Measurements from ENCODE around the gene PRKAR1B.

Gene PRKAR1B

DNA sequence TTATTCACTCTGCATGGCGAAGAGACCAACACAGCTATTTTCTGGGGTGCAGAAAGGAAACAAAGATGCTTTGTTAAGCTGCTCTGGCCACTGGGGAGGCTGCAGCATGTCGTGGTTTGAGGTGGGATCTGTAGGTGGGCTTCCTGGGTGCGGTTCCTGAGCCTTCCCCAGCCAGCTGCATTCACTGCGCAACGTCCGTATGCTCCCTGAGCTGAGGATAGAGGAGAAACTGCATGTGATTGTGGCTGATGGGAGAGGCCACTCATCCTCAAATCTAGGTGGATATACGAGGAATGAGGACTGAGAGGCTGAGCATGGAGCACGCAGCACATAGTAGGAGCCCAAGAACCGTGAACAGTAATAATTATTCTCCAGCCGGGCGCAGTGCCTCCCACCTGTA, 10.4 kb downstream of the PRKAR1B start:
- DNase-seq = no peak

DNA sequence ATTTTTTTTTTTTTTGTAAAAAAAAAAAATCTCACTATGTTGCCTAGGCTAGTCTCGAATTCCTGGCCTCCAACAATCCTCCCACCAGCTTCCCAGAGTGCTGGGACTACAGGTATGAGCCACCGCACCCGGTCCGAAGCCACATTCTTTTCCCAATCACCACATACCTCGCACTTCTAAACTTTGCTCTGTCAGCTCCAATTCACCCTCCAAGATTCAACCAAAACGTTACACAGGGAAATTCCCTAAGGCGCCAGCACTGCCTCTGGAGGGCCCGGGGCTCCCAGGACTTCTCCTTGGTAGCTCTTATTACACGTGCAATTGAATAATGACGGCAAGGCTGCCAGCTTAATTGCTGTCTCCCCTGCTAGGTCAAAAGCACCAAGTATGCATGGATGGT, 10.9 kb downstream of the PRKAR1B start:
- no peak for DNase-seq

DNA sequence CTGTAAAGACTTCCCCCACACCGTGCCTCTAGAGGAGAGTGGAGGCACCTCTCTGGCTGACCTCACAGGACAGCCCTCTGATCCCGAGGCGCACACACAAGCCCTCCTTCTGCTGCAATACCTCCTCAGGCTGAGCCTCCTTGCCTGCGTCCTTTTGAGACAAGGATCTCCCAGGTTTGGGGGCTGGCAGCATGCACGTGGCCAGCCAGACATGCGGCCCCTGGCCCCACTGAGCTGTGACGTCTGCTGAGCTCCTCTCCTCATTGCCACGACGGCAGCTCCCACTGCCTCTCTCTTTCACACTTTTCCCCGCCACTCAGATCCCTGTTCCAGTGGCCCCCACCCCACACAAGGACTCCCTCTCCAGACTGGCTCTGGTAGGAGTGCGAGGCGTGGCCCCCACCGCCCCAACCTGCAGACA, 12.8 kb downstream of the PRKAR1B start:
- no peak for DNase-seq

DNA sequence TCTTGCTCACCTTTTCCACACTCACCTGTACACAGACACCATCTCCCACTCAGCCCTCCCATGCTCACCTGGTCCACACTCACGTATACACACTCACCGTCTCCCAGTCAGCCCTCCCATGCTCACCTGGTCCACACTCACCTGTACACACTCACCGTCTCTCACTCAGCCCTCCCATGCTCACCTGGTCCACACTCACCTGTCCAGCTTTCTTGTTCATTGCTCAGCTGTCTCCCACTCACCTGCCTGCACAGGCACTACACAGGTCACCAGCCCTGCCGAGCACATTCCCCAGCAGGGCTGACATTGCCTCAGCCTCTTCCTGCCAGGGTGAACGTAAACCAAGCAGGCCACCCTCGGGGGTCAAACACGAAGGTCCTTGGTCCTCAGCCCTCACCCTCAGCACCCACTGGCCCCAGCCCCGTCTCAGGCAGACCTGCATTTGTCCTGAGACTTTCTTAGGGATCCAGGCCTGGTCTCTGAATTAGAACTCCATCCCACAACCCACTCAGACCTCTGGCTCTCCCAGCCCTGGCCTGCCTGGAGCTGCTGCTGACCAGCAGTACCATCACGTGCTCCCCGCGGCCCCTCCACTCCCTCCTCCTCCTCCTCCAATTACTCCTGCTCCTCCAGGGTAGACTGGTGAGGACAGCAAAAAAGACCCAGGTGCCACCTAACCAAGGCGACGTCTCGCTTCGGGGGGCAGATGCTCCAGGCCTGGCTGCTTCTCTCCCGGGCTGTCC, 13.4 kb downstream of the PRKAR1B start:
- no peak for DNase-seq

DNA sequence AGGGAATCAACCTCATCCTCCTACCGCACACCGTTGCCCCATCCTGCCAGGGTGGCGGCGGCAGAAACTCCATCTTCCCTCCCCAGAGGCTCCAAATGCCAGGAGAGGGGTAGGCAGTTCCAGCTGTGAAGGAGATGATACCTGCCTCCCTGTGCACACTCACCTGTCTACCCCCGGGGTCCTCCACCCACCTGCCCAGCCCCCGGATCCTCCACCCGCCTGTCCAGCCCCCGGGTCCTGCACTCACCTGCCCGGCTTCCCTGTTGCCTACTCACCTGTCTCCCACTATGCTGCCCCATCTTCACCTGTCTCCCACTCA, 14.0 kb downstream of the PRKAR1B start:
- no peak for DNase-seq

DNA sequence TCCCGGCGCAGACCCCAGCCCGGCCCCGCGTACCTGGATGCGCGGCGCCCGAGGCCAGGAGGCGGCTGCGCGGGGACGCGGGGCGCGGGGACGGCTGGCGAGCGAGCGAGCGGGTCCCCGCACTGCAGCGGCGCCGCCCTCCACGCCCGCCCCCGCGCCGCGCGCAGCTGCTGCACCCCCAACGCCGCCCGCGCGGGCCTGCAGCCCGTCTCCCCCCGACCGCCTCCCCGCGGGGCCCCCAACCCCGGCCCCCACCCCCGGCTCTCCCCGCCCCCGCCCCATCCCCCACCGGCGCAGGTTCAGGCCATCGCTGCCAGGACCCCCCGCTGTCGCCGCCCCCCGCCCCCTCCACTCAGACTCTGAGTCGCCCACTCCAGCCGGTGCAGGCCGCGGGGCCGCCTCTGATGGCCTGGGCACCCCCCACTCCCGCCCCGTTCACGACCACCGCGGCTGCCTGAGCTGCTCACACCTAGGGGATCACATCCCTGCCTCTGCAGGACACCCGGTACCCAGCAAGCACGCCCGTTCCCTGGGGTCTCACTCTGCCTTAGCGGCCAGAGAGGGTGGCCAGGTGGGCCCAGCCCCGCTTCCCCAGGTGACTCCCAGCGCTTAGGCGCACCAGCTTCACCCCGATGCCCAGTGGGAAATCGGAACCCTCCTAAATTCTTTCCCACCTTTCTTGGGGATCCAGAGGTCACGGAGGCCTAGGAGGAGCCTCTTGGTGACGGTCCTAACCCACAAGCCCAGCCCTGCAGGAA, 14.5 kb downstream of the PRKAR1B start:
- DNase-seq = no peak

DNA sequence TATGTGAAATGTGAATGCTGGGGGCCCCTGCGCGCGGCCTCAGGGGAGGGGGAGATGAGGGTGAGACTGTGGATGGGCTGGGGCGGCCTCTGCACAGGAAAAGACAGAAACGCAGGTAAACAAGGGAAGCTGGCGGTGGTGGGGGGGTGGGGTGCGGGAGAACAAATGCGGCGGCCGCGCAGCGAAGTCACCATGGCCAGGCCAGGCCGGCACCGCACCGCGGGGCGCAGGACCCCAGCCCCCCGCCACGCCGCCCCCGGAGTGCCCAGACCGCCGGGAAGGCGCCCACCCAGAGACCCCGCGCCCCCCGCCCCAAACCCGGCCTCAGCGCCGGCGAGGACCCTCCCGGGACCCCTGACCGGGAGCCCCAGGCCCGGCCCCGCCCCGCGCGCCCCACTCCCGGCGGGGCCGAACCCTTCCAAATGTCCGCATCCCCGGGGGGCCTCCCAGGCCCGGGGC, 15.1 kb downstream of the PRKAR1B start:
- no peak for DNase-seq

DNA sequence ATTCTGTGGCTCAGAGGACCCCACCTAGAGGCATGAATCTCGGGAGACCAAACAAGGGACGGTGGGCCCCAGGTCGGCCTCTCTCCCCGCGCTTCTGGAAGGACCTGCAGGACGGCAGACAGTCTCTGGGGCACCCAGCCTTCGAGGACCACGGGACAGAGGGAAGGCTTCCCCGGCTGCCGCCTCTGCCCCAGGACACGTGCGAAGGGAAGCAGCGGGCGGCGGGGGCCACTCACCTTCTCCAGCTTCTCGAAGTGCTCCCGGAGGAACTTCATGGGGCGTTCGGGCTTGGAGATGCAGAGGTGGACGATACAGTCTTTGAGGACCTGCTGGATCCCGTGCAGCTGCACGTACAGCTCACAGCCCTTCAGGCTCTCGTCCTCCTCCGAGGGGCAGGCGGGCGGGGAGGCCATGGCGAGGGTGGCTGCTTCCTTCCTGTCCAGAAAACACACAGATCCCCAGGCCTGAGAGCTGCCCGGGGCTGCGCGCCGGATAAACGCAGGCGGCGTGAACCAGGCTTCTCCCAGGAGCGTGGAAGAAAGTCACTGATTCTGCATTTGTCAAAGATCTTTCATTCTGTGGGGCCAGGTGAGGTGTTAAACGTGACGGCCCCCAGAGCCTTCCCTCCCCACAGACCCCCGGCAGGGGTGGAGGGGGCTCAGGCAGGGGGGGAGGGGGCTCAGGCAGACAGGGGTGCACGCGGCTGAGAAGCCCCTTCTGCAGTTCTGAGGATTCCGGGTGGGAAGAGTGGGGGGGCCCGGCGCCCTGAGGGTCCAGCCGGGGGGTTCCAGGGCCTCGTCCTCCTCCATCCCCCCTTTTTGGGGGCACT, 15.8 kb downstream of the PRKAR1B start:
- no peak for DNase-seq

DNA sequence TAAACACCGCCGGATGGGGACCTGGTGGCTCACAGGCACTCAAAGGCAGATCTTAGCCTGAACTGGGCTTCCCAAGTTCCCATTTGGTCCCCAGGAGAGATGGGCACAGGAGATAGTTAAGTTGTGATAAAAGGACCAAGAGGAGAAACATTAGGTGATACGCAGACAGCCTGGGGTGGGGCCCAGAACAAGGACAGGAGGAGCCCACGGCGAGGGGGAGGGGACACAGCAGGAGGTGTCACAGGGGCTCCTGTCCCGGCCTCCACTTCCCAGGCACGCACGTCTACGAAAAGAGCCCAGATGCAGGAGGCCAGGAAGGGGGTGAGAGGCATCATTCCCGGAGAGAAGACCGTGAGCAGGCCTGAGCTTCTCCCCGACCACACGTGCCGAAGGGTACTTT, 16.9 kb downstream of the PRKAR1B start:
- no peak for DNase-seq

DNA sequence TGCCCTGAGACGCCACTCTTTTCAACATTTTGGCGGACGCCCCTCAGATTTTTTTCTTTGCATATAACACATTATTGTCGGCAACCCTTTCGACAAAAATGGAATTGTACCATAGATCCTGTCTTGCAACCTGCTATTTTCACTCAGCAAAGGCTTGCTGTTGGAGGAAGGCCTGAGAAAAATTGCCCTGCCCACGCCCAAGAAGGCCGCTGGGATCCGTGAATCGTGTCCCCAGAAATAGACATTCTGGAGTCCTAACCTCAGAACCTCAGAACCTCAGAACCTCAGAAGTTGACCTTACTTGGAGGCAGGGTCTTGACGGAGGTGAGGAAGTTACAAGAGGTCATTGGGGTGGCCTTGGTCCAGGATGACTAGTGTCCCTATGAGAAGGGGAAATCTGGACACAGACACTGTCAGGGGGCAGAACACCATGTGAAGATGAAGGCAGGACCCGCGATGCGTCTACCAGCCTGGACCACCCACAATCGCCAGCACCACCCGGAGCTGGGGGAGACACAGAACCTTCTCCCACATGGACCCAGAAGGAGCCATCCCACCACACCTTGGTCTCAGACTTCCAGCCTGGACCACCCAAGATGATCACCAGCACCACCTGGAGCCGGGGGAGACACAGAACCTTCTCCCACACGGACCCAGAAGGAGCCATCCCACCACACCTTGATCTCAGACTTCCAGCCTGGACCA, 19.6 kb downstream of the PRKAR1B start:
- DNase-seq = no peak

DNA sequence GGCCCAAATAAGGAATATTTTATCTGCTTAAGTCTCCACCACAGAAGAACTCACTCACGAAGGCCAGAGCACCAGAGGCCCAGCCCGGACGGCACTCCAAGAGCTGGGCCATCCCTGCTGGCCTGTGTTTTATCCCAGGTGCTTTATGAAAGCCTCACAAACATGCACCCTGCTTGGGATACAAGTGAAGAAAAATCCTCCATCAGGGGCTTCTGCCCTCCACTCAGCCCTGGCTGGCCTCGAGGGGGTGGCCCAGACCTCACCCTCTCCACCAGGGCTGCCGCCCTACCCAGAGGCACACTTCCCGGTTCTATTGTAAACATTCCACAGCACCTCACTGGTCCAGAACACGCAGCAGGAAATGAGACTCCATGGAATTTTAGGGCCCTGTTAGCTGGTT, 20.4 kb downstream of the PRKAR1B start:
- DNase-seq = no peak

DNA sequence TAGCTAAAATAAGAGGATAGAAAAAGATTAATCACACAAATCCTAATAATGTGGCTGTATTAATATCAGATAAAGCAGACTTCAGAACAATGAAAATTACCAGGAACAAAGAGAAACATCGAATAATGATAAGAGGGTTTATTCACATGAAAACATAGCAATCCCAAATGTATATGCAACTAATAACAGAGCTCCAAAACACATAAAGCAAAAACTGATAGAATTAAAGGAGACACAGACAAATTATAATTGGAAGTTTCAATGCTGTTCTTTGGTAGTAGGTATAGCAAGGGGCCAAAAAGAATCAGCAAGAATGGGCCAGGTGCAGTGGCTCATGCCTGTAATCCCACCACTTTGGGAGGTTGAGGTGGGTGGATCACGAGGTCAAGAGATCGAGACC, 24.0 kb downstream of the PRKAR1B start:
- no peak for DNase-seq

DNA sequence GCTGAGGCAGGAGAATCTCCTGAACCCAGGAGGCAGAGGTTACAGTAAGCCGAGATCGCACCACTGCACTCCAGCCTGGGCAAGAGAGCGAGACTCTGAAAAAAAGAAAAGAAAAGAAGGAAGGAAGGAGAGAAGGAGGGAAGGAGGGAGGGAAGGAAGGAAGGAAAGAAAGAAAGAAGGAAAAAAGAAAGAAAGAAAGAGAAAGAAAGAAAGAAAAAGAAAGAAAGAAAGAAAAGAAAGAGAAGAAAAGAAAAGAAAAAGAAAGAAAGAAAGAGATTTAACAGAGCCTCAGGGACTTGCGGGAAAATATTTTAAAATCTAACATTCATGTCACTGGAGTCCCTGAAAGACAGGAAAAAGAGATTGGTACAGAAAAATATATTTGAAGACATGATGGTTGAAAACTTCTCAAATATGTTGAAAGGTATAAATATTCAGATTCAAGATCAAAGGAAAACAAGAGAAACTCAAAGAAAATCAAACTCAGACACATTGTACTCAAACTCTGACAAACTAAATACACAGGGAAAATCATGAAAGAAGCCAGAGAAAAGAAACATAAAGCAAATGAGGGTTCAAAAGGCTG, 25.9 kb downstream of the PRKAR1B start:
- DNase-seq = no peak

DNA sequence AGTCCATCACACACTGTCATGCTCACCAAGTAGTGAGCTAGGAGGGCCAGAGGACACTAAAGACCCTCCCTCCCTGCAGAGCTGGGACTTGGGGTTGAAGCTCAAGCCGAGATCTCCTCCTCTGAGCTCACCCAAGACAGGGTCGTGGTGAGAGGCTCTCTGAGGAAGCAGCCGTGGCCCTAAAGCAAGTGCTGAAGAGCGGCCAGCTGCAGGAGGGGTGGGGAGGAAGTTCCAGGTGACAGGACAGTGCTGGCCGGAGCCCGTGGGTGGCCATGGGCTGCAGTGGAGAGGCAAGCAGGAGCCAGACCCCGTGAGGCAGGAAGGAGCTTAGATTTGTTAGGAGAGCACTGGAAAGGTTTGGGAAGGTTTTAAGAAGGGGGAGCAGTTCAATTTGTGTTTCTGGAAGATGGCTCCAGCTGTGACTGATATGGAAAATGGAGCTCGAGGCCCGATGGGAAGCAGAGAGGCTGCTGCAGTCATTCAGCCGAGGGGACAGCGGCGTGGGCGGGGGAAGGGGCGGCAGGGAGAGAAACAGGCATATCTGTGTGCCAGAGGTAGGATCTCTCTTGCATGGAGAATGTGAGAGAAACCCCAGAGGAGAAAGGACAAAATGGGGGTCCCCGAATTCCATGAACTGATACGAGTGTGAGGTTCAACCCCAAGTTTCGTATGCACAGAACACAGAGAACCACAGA, 27.5 kb downstream of the PRKAR1B start:
- DNase-seq = no peak

DNA sequence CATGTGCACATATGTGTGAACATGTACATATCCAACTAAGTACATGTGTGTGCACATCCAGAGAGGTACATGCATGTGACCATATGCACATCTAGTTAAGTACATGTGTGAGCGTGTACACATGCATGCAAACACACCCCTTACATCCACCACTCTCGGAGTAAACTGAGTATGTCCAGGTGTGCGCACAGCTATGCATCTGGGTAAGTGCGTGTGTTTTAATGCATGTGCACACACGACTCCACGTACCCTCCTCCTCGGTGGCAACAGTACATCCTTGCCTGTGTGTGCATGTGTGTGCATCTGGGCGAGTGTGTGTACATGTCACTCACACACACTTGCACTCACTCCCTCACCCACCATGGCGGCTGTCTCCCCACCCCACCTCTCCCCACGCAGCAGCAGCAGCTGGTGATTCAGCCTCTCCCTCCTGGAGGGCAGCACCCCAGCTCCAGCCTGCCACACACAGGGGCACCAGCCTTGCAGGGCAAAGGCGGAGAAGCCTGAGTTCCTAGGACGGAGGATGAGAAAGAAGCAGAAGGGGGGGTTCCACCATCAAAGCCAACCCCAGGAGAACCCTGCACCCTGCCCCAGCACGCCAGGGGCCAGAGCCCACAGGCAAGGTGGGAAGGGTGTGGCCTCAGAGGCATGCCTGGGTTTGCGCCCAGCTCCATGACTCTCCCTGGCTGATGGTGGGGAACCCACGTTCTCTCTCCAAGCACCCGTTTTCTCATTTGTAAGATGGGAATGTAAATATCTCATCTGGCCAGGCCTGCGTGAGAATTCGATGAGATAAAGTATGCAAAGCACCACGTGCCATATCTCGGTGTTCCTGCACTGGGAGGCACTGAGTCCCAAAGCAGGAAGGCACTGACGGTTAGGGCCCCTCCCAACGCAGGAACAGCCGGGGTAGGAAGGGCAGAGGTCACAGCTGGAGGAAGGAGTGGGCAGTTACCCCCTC, 28.3 kb downstream of the PRKAR1B start:
- no peak for DNase-seq

DNA sequence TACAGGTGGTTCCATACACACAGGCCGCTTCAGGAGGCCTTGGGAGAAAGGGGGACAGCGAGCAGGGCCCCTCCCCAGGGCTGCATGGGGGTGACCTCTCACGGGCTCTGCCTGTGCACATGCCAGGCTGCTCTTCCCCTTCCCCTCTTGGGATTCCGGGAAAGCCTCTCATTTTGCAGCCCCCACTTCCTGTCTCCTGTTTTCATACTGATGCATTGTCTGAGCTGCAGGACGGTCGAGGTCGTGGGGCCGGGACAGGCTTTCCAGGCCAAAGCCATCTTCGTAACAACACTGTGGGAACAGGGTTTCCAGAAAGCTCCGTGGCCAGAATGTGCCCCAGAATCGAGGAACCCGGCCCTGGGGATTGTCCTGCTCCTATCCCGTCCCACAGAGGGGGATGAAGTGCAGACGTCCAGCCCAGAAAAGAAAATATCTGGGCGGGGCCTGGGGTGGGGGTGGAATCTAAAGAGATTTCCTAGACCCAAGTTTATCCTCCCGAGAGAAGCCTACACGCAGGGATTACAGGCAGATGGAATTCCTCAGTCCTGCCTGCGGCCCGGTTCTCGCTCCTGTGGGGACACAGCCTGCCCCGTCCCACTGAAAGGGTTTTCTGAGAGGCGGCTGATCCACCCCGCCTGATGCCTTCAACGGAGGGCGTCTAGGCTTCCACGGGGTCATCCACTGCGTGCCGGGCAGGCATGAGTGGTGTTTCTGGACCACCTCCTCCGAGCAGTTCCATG, 30.1 kb downstream of the PRKAR1B start:
- DNase-seq = no peak

DNA sequence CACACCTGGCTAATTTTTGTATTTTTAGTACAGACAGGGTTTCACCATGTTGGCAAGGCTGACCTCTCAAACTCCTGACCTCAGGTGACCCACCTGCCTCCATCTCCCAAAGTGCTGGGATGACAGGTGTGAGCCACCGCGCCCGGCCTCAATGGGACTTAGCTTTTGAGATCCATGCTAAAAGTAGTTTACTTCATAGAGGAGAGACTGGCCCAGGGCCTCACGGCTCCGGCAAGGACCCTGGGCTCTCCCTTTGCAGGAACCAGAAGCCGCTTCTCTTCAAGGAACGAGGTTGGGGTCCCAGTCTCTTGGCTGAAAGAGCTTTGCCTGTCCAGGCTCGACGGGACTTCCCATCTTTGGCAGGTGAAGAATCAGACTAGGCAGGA, 30.7 kb downstream of the PRKAR1B start:
- DNase-seq = no peak

DNA sequence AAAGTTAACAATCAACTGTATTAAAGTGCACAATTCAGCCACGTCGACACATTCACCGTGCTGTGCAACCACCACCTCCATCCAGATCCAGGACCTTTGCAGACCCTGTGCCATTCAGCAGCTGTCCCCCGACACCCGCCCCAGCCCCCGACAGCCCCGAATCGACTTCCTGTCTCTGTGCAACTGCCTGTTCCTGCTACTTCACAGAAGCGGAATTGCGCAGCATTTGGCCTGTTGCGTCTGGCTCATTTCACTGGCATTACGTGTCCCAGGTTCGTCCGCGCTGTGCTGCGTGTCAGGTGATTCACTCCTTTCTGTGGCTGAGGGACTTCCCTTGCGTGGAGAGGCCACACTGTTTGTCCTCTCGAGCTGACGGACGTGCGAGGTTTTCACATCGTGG, 33.8 kb downstream of the PRKAR1B start:
- DNase-seq = no peak

DNA sequence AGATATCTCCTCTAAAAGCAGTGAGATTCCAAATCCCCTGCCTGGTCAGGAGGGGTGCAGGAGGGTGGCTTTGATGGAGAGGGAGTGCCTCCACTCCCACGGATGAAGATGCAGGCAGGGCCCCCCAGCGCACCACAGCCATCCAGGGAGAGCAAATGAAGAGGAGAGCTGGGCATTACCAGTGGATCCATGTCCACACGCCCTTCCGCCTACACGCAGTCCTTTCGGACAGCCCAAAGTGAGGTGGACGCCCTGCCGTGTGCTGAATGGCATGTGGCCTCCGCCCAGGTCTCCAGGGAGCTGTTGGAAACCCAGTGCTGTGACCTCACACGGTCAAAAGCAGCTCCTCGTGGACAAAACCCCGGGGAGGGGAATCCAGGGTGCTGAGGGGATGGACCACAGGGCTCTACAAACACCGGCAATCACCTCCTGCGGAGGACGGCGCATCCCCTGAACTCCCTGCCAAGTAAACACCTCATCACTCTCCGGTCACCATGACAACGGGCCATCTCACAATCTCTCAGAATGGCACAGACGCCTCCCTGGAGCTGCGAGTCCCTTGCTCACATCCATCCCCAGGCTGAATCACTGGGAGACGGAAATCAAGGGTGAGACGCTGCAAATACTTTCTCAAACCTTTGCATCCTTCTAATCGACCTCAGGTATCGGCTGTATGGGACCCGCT, 35.6 kb downstream of the PRKAR1B start:
- DNase-seq = no peak

Measured in stimulated activated CD8-positive, alpha-beta memory T cell treated with anti-CD3 and anti-CD28 coated beads, Interleukin-4, amount 100 ng/mL, for 48 hours (primary cell).